SU-DHL-6 (cell line): ENCODE results near the gene COL27A1.

Experiments used
- H2AFZ ChIP-seq: fragments of 200-600 bp; sonication (generic); 2 replicates; pipeline ENCODE4 v1.6.1; 2014; ENCODE audit warnings: low read depth, mild to moderate bottlenecking, moderate library complexity, mixed read lengths, antibody characterized with exemption, low read length; ENCODE audit not compliant: severe bottlenecking
- H3F3A ChIP-seq: fragments of 200-600 bp; shearing (Covaris generic); 2 replicates; pipeline ENCODE4 v1.6.0; 2016; ENCODE audit warnings: antibody characterized with exemption, mild to moderate bottlenecking; ENCODE audit not compliant: insufficient read depth
- H3K27ac ChIP-seq: fragments of 200-600 bp; sonication (generic); 2 replicates; pipeline ENCODE4 v1.5.1; 2016; ENCODE audit warnings: low read depth, mild to moderate bottlenecking, low read length, moderate library complexity, mixed read lengths
- H3K27me3 ChIP-seq: fragments of 200-600 bp; sonication (generic), shearing (Covaris generic); 2 replicates; pipeline ENCODE4 v1.6.0; 2014; ENCODE audit warnings: mild to moderate bottlenecking, low read length
- H3K36me3 ChIP-seq: fragments of 200-600 bp; sonication (generic); 2 replicates; pipeline ENCODE4 v1.6.1; 2014; ENCODE audit warnings: mild to moderate bottlenecking, low read length, mixed read lengths
- H3K4me2 ChIP-seq: fragments of 300-600, 200-600 bp; shearing (Covaris generic), sonication (generic); 2 replicates; pipeline ENCODE4 v1.6.0; 2014; ENCODE audit warnings: low read length, low read depth, mild to moderate bottlenecking; ENCODE audit not compliant: poor library complexity, severe bottlenecking
- H3K4me3 ChIP-seq: fragments of 200-600 bp; sonication (generic); 2 replicates; pipeline ENCODE4 v1.5.1; 2014; ENCODE audit warnings: antibody characterized with exemption, low read length, mild to moderate bottlenecking, mixed read lengths; ENCODE audit not compliant: insufficient read depth, poor library complexity, severe bottlenecking
- H3K79me2 ChIP-seq: fragments of 200-600 bp; sonication (generic); 2 replicates; pipeline ENCODE4 v1.6.1; 2014; ENCODE audit warnings: mild to moderate bottlenecking, low read length, moderate library complexity; ENCODE audit not compliant: insufficient read depth
- H3K9ac ChIP-seq: fragments of 200-600 bp; sonication (generic); 2 replicates; pipeline ENCODE4 v1.7.0; 2014; ENCODE audit warnings: mild to moderate bottlenecking, low read length
- H3K9me2 ChIP-seq: fragments of 200-600 bp; sonication (generic); replicated peaks from 2 replicates; pipeline ENCODE4 v1.6.1; 2014; ENCODE audit warnings: low read length; ENCODE audit not compliant: insufficient read depth
- H3K9me3 ChIP-seq: fragments of 200-600 bp; sonication (generic); 2 replicates; pipeline ENCODE4 v1.6.1; 2014; ENCODE audit warnings: low read length, mixed read lengths; ENCODE audit not compliant: insufficient read depth
- H4K20me1 ChIP-seq: fragments of 200-600 bp; sonication (generic); 2 replicates; pipeline ENCODE4 v1.6.1; 2014; ENCODE audit warnings: low read depth, mild to moderate bottlenecking, antibody characterized with exemption, low read length, moderate library complexity, mixed read lengths
- EZH2phosphoT487 ChIP-seq: fragments of 200-600 bp; sonication (generic), shearing (Covaris generic); conservative IDR thresholded peaks from 2 replicates; pipeline ENCODE4 v1.6.1; 2018; ENCODE audit warnings: mild to moderate bottlenecking, antibody characterized with exemption, low read length, moderate library complexity, mixed read lengths
- TF ChIP-seq, protein P1 (sequence below): fragments of 200-600 bp; sonication (generic); IDR thresholded peaks from one replicate; pipeline ENCODE4 v1.5.1; 2017; ENCODE audit warnings: antibody characterized with exemption, mild to moderate bottlenecking, low read length, moderate library complexity; ENCODE audit not compliant: insufficient read depth, poor library complexity, severe bottlenecking

COL27A1 gene

DNA sequence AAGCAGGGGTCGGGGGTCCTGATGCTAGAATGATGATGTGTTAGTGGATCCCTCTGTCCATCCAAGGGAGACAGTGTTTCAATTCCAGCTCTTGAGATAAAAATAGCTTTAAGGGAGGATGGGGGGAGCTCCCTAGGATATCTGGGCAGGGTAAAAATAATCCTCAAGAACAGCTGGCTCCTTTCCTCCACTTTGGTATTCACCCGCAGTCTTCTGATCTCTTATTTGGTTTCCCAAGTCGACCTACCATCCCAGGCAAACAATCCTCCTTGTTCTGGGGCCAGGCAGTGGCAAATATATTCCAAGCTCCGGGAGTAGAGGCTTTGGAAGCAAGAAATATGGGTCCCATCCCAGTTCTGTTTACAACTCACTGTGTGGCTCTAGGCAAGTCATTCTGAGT lies 14.5 kb upstream of the COL27A1 start:
- no peaks in the 10 kb centered on the region for H4K20me1 ChIP-seq
- H3K4me2 ChIP-seq: no peak overlapping the region
- TF ChIP-seq EZH2phosphoT487: no peak
- TF ChIP-seq, protein P1, sequence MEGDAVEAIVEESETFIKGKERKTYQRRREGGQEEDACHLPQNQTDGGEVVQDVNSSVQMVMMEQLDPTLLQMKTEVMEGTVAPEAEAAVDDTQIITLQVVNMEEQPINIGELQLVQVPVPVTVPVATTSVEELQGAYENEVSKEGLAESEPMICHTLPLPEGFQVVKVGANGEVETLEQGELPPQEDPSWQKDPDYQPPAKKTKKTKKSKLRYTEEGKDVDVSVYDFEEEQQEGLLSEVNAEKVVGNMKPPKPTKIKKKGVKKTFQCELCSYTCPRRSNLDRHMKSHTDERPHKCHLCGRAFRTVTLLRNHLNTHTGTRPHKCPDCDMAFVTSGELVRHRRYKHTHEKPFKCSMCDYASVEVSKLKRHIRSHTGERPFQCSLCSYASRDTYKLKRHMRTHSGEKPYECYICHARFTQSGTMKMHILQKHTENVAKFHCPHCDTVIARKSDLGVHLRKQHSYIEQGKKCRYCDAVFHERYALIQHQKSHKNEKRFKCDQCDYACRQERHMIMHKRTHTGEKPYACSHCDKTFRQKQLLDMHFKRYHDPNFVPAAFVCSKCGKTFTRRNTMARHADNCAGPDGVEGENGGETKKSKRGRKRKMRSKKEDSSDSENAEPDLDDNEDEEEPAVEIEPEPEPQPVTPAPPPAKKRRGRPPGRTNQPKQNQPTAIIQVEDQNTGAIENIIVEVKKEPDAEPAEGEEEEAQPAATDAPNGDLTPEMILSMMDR: no peak
- H3K79me2 ChIP-seq: no peaks in the 10 kb centered on the region
- no peak overlapping the region for H2AFZ ChIP-seq
- no peaks in the 10 kb centered on the region for H3K27me3 ChIP-seq
- no peaks in the 10 kb centered on the region for H3F3A ChIP-seq
- H3K27ac ChIP-seq: no peak overlapping the region
- no peak overlapping the region for H3K9ac ChIP-seq
- H3K36me3 ChIP-seq: no peaks in the 10 kb centered on the region
- H3K4me3 ChIP-seq: no peak overlapping the region
- H3K9me3 ChIP-seq: no peaks in the 10 kb centered on the region
- H3K9me2 ChIP-seq: no peaks in the 10 kb centered on the region

DNA sequence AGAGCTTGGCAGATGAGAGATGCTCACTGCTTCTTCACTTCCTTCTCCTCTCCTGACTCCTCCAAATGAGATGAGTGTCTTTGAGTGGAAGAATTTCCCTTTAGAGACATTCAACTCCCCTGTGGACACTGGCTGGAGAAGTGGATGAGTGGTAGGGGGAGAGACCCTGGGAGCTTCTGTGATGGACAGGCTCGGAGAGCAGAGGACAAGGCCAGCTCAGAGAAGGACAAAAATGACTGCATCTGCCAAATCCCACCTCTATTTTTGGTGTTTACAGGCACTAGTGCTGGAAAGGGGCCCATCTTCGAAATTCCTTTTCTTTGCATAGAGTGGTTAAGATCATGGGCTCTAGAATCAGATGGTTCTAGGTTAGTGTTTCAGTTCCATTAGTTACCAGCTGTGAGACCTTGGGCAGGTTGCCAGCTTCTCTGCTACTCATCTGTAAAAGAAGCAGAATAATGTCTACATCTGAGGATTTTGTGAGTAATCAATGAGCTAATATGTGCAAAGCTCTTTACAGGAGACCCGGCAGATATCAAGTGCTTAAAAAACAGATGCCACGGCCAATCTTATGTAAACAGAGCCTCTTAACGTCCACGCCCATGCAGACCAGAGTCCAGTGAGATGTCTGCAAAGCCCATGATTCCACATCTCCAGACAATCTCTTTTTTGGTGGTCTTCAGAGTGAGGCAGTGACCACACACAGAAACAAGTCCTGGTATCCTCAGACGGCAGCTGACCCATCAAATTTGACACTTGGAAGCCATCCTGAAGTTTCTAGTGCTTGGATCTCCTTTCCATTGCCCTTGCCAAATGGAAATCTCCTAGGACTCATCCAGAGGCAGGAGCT lies 13.6 kb upstream of the COL27A1 start:
- no peak overlapping the region for H3K4me2 ChIP-seq
- no peaks in the 10 kb centered on the region for H4K20me1 ChIP-seq
- H3K9ac ChIP-seq: no peak overlapping the region
- no peaks in the 10 kb centered on the region for H3K27me3 ChIP-seq
- H3F3A ChIP-seq: no peaks in the 10 kb centered on the region
- no peak overlapping the region for H3K4me3 ChIP-seq
- no peaks in the 10 kb centered on the region for H3K36me3 ChIP-seq
- TF ChIP-seq EZH2phosphoT487: no peak
- TF ChIP-seq, protein P1: no peak
- H3K9me2 ChIP-seq: no peaks in the 10 kb centered on the region
- no peak overlapping the region for H3K27ac ChIP-seq
- H3K9me3 ChIP-seq: no peaks in the 10 kb centered on the region
- no peak overlapping the region for H2AFZ ChIP-seq
- no peaks in the 10 kb centered on the region for H3K79me2 ChIP-seq

DNA sequence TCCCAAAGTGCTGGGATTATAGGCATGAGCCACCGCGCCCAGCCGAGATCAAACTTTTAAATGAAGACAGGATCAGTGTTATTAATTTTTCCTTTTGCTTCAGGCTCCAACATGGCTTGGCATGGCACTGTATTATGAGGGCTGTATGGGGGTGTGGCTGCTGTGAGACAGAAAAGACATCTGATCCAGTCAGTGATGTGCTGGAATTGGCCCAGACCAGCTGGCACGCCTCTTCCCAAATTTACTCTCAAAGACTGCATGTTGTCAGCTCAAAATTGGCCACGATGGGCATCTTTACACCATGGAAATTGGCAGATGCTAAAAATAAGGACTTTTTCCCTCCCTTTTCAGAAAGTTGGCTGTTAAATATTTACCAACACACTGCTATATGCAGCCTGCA lies 12.1 kb upstream of the COL27A1 start:
- Histone ChIP-seq H3K9ac (no peak overlapping the region), H3K36me3 (no peaks in the 10 kb centered on the region), H3K4me3 (no peak overlapping the region), H3K27ac (no peak overlapping the region), H4K20me1 (no peaks in the 10 kb centered on the region), H3K27me3 (no peaks in the 10 kb centered on the region), H3K4me2 (no peak overlapping the region), H3K79me2 (no peaks in the 10 kb centered on the region), H3F3A (no peaks in the 10 kb centered on the region), H3K9me2 (no peaks in the 10 kb centered on the region), H3K9me3 (no peaks in the 10 kb centered on the region), H2AFZ (no peak overlapping the region)
- TF ChIP-seq EZH2phosphoT487: no peak
- TF ChIP-seq, protein P1: no peak
